Pancreas (tissue), 10 donors: ENCODE results near the gene TNFAIP3. TPM values are rescaled to one million over a fixed set of nuclear protein-coding genes. Genes with fewer than 3 reads are reported as not detected.

Experiments used
- ATAC-seq, 4 donors: fragments of 200-7000 bp; cut with Tn5 transposase; one replicate each; pipeline versions ENCODE4 v1.8.0 to v1.9.1; 2020; ENCODE audit warnings: mild to moderate bottlenecking in 4 of 4, moderate library complexity in 4 of 4
- DNase-seq, 6 donors: peaks; one replicate each; pipeline ENCODE4 v3.0.0-alpha.2; 2020
- FAIRE-seq: peaks from 2 replicates; lab custom pipeline; 2012; peaks lifted over from hg19 to GRCh38; lab: Jason Lieb, UNC
- H3K27ac ChIP-seq, 4 donors: fragments of 200-600 bp; sonication (generic); 1 replicate in 3 of 4; 2 replicates in 1 of 4; pipeline versions ENCODE4 v1.5.0 to v1.8.0; 2020
- H3K27me3 ChIP-seq, 4 donors: fragments of 200-600 bp; one replicate each; pipeline ENCODE4 v1.8.0; 2021
- H3K36me3 ChIP-seq, 3 donors: fragments of 200-600 bp; sonication (generic) in 1 of 3; one replicate each; pipeline versions ENCODE4 v1.5.0 to v1.8.0; 2020 to 2021
- H3K4me1 ChIP-seq, 3 donors: fragments of 200-600 bp; one replicate each; pipeline ENCODE4 v1.8.0; 2021
- H3K4me3 ChIP-seq, 4 donors: fragments of 200-600 bp; sonication (generic) in 2 of 4; one replicate each; pipeline versions ENCODE4 v1.5.0 to v1.8.0; 2020 to 2021
- H3K9me3 ChIP-seq, 4 donors: fragments of 200-600 bp; one replicate each; pipeline ENCODE4 v1.8.0; 2021
- WGBS, 2 donors: extraction: QIAGEN DNeasy Blood & Tissue Kit; methylation state at CpG; one replicate each; pipeline ENCODE4 v1.1.7; 2013; 5-methylcytosine and 5-hydroxymethylcytosine counted together
- intact Hi-C, 3 donors: fragments of 100-400 bp; cut with DNase I; formaldehyde crosslinking; loops; one replicate each; pipeline versions ENCODE4 v1.11.1 to v1.14.2; 2022
- polyA plus RNA-seq, 2 donors: library from polyadenylated mRNA; stranded (reverse); fragments of 200-250 nt; gene quantifications; one replicate each; pipeline ENCODE4 v1.2.3, GENCODE V29; 2013
- total RNA-seq, 6 donors: library from RNA; stranded (reverse); fragmentation: NEBNext Ultra II Directional in 4 of 6; extraction: Animal tissue kit (Norgen Biotek cat#: 25700) in 4 of 6; gene quantifications; one replicate each; pipeline versions ENCODE4 v1.2.1 to v1.2.4, GENCODE V29; 2021 to 2023
- TF ChIP-seq, protein P1 (sequence below), 4 donors: fragments of 200-600 bp; sonication (generic) in 3 of 4; IDR thresholded peaks; one replicate each; pipeline versions ENCODE4 v1.5.0 to v1.8.0; 2021; ENCODE audit warnings: antibody characterized with exemption in 4 of 4
- donor health status: healthy with polysubstance abuse.
- donor health status: DM: no; HTN: no; CAD: no; lungs with moderate emphysema.
- donor health status: DM: no; HTN: no; CAD: no.
- donor health status: control.
- donor health status: control.
- donor health status: Bipolar disorder and iron deficiency.
- donor health status: DM: yes; HTN: yes; CAD: no.
- donor health status: DM: no; HTN: no; CAD: no.
- donor health status: DM: no; HTN: no; CAD: no.
- donor health status: DM: yes; HTN: yes; CAD: no.

The TNFAIP3 gene
- total and polyA plus RNA-seq, 8 donors: 9.3 to 59.2 (median 14.2) TPM

DNA sequence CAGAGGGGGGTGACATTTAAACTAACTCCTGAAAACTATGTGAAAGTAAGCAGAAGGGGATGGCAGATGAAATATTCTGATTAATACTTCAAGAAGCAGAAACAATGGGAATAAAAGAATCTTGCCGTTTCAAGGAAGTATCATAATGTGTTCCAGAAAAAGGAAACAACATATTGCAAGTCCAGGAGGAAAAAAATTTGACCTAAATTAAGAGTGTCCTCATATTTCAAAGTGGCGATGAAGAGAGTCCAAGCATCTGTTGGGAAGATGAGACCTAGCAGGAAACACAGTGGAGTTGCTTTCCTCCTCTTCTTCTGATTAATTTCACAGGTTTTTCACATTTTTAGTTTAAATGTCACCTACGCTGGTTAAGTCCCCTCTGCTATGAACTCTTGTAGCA lies 45.6 kb upstream of the TNFAIP3 start:
- H3K36me3 ChIP-seq: no peaks in the 10 kb centered on the region
- no peak overlapping the region for H3K4me3 ChIP-seq
- H3K9me3 ChIP-seq: no peaks in the 10 kb centered on the region
- no peaks in the 10 kb centered on the region for H3K27me3 ChIP-seq
- TF ChIP-seq, protein P1, sequence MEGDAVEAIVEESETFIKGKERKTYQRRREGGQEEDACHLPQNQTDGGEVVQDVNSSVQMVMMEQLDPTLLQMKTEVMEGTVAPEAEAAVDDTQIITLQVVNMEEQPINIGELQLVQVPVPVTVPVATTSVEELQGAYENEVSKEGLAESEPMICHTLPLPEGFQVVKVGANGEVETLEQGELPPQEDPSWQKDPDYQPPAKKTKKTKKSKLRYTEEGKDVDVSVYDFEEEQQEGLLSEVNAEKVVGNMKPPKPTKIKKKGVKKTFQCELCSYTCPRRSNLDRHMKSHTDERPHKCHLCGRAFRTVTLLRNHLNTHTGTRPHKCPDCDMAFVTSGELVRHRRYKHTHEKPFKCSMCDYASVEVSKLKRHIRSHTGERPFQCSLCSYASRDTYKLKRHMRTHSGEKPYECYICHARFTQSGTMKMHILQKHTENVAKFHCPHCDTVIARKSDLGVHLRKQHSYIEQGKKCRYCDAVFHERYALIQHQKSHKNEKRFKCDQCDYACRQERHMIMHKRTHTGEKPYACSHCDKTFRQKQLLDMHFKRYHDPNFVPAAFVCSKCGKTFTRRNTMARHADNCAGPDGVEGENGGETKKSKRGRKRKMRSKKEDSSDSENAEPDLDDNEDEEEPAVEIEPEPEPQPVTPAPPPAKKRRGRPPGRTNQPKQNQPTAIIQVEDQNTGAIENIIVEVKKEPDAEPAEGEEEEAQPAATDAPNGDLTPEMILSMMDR (IDR thresholded peaks at IDR 0.05): no peak
- H3K27ac ChIP-seq: no peak overlapping the region
- ATAC-seq: no peak
- no peak for FAIRE-seq
- DNase-seq: no peak
- H3K4me1 ChIP-seq: no peaks in the 10 kb centered on the region
- WGBS, 2 donors: 58% methylated on average over 3 of the region's 3 CpGs
- intact Hi-C loops: no loop called here

DNA sequence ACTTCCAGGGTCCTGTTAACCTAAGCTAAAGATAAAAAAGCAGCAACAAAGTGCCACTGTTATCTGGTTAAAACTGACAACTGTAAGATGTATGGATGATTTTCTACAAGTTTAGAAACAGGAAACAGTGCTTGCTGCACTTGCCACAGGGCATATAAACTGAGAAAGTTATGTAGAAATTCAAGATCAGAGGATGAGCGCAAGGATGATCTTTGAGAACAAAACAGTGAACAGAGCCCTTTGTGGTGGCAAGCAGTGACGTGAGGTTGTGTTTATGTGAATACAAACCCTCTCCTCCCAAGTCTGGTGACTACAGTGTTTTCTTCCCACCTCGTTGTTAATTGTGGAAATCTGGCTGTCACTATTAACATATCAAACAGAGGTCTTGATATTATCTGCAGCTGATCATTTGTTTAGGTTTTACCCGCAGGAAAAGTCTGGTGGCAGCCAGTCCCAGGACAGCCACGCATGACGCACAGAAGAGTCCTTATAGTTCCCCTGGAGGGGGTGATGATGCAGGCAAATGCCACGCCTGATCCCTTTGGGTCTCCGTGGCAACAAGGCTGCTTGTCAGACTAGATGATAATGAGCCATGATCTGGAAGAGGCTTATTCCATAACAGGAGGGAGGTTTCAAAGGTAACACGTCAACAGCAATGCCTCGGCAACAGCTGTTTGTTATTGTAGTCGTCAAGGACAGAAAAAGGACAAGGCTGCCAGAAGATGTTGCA lies 43.1 kb upstream of the TNFAIP3 start:
- Histone ChIP-seq H3K4me1 (no peaks in the 10 kb centered on the region), H3K9me3 (no peaks in the 10 kb centered on the region), H3K4me3 (no peak overlapping the region), H3K36me3 (no peaks in the 10 kb centered on the region), H3K27me3 (no peaks in the 10 kb centered on the region), H3K27ac (no peak overlapping the region)
- FAIRE-seq: no peak
- TF ChIP-seq, protein P1 (IDR thresholded peaks at IDR 0.05): no peak
- DNase-seq: no peak
- ATAC-seq: peak in 3 of 4 donors; percentile 32 to 73 (median 68)
- intact Hi-C loops: no loop called here
- 49 to 56% methylated on average over 11 of the region's 11 CpGs for WGBS, 2 donors

DNA sequence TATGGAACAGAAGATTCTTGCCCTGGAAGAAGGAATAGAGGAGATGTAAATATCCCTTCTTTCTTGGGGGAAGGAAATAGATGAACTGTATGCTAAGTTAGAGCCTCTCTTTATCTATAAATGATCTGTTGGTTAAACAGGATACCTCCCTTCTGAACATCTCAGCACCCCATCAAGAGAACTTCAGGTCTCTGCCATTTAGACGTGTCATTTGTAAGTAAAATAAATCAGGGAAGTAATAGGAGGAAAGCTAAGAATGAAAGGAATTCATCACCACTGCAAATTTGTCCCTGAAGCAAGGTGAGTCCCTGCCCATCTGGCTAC lies 42.5 kb upstream of the TNFAIP3 start:
- H3K27ac ChIP-seq: no peak overlapping the region
- FAIRE-seq: no peak
- TF ChIP-seq, protein P1 (IDR thresholded peaks at IDR 0.05): no peak

DNA sequence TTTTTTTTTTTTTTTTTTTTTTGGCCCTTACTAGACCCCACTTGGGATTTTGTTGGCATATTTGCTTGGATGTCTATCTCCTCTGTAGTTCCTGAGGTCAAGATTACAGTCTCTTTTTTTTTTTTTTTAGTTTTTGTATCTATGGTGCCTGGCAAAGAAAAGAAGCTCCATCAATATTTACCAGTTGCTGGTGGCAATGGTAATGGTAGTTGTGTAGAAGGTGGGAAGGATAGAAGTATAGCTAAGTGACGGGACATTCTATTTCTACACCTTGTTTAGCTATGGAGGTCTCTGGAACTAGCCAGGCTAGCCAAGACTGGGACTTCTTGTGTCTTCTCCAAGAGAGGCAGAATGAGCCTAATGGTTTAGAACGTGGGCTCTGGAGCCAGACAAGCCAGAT lies 42.2 kb upstream of the TNFAIP3 start:
- ATAC-seq (no peak), DNase-seq (no peak), FAIRE-seq (no peak)
- Histone ChIP-seq H3K36me3 (no peaks in the 10 kb centered on the region), H3K9me3 (no peaks in the 10 kb centered on the region), H3K4me1 (no peaks in the 10 kb centered on the region), H3K27me3 (no peaks in the 10 kb centered on the region), H3K27ac (no peak overlapping the region), H3K4me3 (no peak overlapping the region)
- WGBS, 2 donors: 60 to 83% methylated on average over 2 of the region's 2 CpGs
- intact Hi-C loops: no loop called here
- TF ChIP-seq, protein P1 (IDR thresholded peaks at IDR 0.05): no peak

More for the DNA sequence above, 42.5 kb upstream of the TNFAIP3 start:
- no peaks in the 10 kb centered on the region for H3K4me1 ChIP-seq
- no peaks in the 10 kb centered on the region for H3K27me3 ChIP-seq
- whole genome bisulfite sequencing, 2 donors: 30 to 31% methylated on average over 1 of the region's 1 CpG
- no peak overlapping the region for H3K4me3 ChIP-seq
- no peaks in the 10 kb centered on the region for H3K36me3 ChIP-seq
- intact Hi-C loops: no loop called here
- no peaks in the 10 kb centered on the region for H3K9me3 ChIP-seq
- no peak for ATAC-seq
- no peak for DNase-seq

DNA sequence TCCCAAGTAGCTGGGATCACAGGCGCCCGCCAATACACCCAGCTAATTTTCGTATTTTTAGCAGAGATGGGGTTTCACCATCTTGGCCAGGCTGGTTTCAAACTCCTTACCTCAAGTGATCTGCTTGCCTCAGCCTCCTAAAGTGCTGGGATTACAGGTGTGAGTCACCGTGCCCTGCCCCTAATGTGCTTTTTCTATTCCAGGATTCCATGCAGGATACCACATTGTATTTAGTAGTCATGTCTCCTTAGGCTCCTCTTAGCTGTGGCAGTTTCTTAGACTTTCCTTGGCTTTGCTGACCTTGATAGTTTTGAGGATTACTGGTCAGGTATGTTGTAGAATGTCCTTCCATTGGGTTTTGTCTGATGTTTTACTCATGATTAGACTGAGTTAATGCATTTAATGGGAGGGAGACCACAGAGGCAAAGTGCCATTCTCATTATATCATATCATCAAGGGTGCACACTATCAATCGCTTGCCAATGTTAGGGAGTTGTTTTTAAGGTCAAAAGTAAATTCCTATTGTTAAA lies 39.6 kb upstream of the TNFAIP3 start:
- WGBS, 2 donors: 85 to 94% methylated on average over 5 of the region's 5 CpGs

More for the DNA sequence above, 39.6 kb upstream of the TNFAIP3 start:
- no peak for FAIRE-seq
- Histone ChIP-seq H3K27ac (no peak overlapping the region), H3K27me3 (no peaks in the 10 kb centered on the region), H3K4me1 (no peaks in the 10 kb centered on the region), H3K4me3 (no peak overlapping the region), H3K9me3 (no peaks in the 10 kb centered on the region), H3K36me3 (no peaks in the 10 kb centered on the region)
- TF ChIP-seq, protein P1 (IDR thresholded peaks at IDR 0.05): no peak
- ATAC-seq: no peak
- intact Hi-C loops: no loop called here
- no peak for DNase-seq
